B cell (primary cell): ENCODE data around the gene SLC17A4. TPM values are rescaled to one million over a fixed set of nuclear protein-coding genes. Genes with fewer than 3 reads are reported as not detected.

Experiments used
- ATAC-seq: fragments of 200-7000 bp; cut with Tn5 transposase; one replicate; pipeline ENCODE4 v1.10.0; 2021; ENCODE audit warnings: low read depth, mild to moderate bottlenecking, moderate number of reproducible peaks, moderate library complexity
- CTCF ChIA-PET: fragments of 350-600 bp; sonication (Branson Sonifier 250); formaldehyde crosslinking; loops from one replicate; lab custom pipeline; 2021; ENCODE audit warnings: antibody characterized with exemption, inconsistent platforms; lab: Charles Lee
- POLR2A ChIA-PET: fragments of 350-600 bp; sonication (Branson Sonifier 250); formaldehyde crosslinking; loops from one replicate; lab custom pipeline; 2021; ENCODE audit warnings: antibody characterized with exemption; lab: Charles Lee
- DNase-seq: peaks from one replicate; pipeline ENCODE4 v3.0.0; 2013
- H2AFZ ChIP-seq: 2 replicates; pipeline ENCODE4 v1.6.1; 2012; ENCODE audit warnings: mild to moderate bottlenecking, low read depth, low read length; ENCODE audit not compliant: insufficient read depth, poor library complexity, severe bottlenecking
- H3K27ac ChIP-seq, 2 donors: 1 replicate in 1 of 2; 2 replicates in 1 of 2; pipeline ENCODE4 v1.5.1; 2012 to 2013; ENCODE audit warnings: low read length in 2 of 2, mild to moderate bottlenecking in 2 of 2, moderate library complexity in 1 of 2
- H3K27me3 ChIP-seq, 4 experiments: fragments of 200-600 bp in 1 of 4; sonication (generic) in 1 of 4; replicated peaks in 1 of 4; 1 replicate in 2 of 4; 2 replicates in 2 of 4; pipeline versions ENCODE4 v1.6.1 to v1.7.0; 2013 to 2016; ENCODE audit warnings: low read length in 3 of 4, mild to moderate bottlenecking in 2 of 4, mixed read lengths in 1 of 4, moderate library complexity in 1 of 4; ENCODE audit not compliant: insufficient read depth in 4 of 4, control insufficient read depth in 3 of 4; ENCODE audit errors: control extremely low read depth in 1 of 4
- H3K36me3 ChIP-seq, 2 experiments: replicated peaks in 1 of 2; 1 replicate in 1 of 2; 2 replicates in 1 of 2; pipeline versions ENCODE4 v1.6.1 to v1.7.1; 2013; ENCODE audit warnings: low read length in 1 of 2; ENCODE audit not compliant: insufficient read depth in 2 of 2, control insufficient read depth in 1 of 2; ENCODE audit errors: control extremely low read depth in 1 of 2, extremely low read depth in 1 of 2
- H3K4me1 ChIP-seq, 2 donors: fragments of 200-600 bp in 1 of 2; sonication (generic) in 1 of 2; 1 replicate in 1 of 2; 2 replicates in 1 of 2; pipeline versions ENCODE4 v1.5.1 to v1.6.1; 2013 to 2017; ENCODE audit warnings: low read length in 2 of 2; ENCODE audit not compliant: control insufficient read depth in 2 of 2, insufficient read depth in 2 of 2
- H3K4me2 ChIP-seq: replicated peaks from 2 replicates; pipeline ENCODE3; 2012; ENCODE audit warnings: mild to moderate bottlenecking, low read depth, low read length; ENCODE audit not compliant: poor library complexity, severe bottlenecking
- H3K4me3 ChIP-seq, 5 experiments: fragments of 200-600 bp in 1 of 5; sonication (generic) in 1 of 5; 1 replicate in 3 of 5; 2 replicates in 2 of 5; pipeline versions ENCODE4 v1.5.1 to v1.7.0; 2011 to 2016; ENCODE audit warnings: low read length in 4 of 5, mild to moderate bottlenecking in 4 of 5, low read depth in 2 of 5, control low read depth in 1 of 5, moderate library complexity in 1 of 5; ENCODE audit not compliant: insufficient read depth in 1 of 5; ENCODE audit errors: control extremely low read depth in 1 of 5, extremely low read depth in 1 of 5
- H3K79me2 ChIP-seq: fragments of 200-600 bp; sonication (generic); one replicate; pipeline ENCODE4 v1.6.0; 2016; ENCODE audit warnings: low read length; ENCODE audit not compliant: control insufficient read depth, insufficient read depth
- H3K9ac ChIP-seq: fragments of 200-600 bp; sonication (generic); 2 replicates; pipeline ENCODE4 v1.6.1; 2017; ENCODE audit warnings: mild to moderate bottlenecking, low read length, moderate library complexity
- H3K9me3 ChIP-seq, 3 donors: one replicate each; pipeline versions ENCODE4 v1.6.1 to v1.7.1; 2013; ENCODE audit warnings: low read length in 2 of 3; ENCODE audit not compliant: control insufficient read depth in 2 of 3, insufficient read depth in 1 of 3; ENCODE audit errors: control extremely low read depth in 1 of 3
- H4K20me1 ChIP-seq: 2 replicates; pipeline ENCODE4 v1.6.0; 2012; ENCODE audit warnings: mild to moderate bottlenecking, low read length; ENCODE audit not compliant: insufficient read depth, control insufficient read depth, poor library complexity, severe bottlenecking
- H3K27ac Mint-ChIP-seq: one replicate; pipeline ENCODE4 v1.8.0; 2021; ENCODE audit warnings: mixed read lengths
- H3K27me3 Mint-ChIP-seq: one replicate; pipeline ENCODE4 v1.8.0; 2021; ENCODE audit warnings: mixed read lengths
- H3K4me1 Mint-ChIP-seq: one replicate; pipeline ENCODE4 v1.8.0; 2021; ENCODE audit warnings: mixed read lengths
- H3K4me3 Mint-ChIP-seq: one replicate; pipeline ENCODE4 v1.8.0; 2021; ENCODE audit warnings: mixed read lengths
- H3K9me3 Mint-ChIP-seq: one replicate; pipeline ENCODE4 v1.8.0; 2022; ENCODE audit warnings: mixed read lengths; ENCODE audit not compliant: insufficient read depth
- EZH2 ChIP-seq: IDR thresholded peaks from 2 replicates; pipeline ENCODE4 v1.6.1; 2012; ENCODE audit warnings: borderline replicate concordance, low read depth, mild to moderate bottlenecking, moderate library complexity, low read length; ENCODE audit not compliant: insufficient read depth, poor library complexity, severe bottlenecking
- WGBS: methylation state at CpG from one replicate; pipeline ENCODE4 v1.1.5; 2013; ENCODE audit warnings: missing lambda C conversion rate; ENCODE audit not compliant: insufficient coverage; 5-methylcytosine and 5-hydroxymethylcytosine counted together
- intact Hi-C: fragments of 100-400 bp; cut with micrococcal nuclease; formaldehyde crosslinking; loops from one replicate; pipeline ENCODE4 v1.10.0; 2022
- polyA plus RNA-seq: library from polyadenylated mRNA; depleted of rRNA; stranded (reverse); fragments of >200 nt; gene quantifications from 2 replicates; pipeline ENCODE4 v1.2.3, GENCODE V29; 2012
- total RNA-seq, 2 donors: library from RNA; stranded (reverse); fragments of 120-200 nt in 1 of 2; gene quantifications; 1 replicate in 1 of 2; 2 replicates in 1 of 2; pipeline versions ENCODE4 v1.2.3 to v1.2.4, GENCODE V29; 2013 to 2022
- TF ChIP-seq, protein P1 (sequence below): fragments of 200-600 bp; IDR thresholded peaks from one replicate; pipeline ENCODE4 v1.8.0; 2022; ENCODE audit warnings: antibody characterized with exemption, mild to moderate bottlenecking

Gene SLC17A4
- total and polyA plus RNA-seq, 2 donors (not counting 1 experiment from before 2014, with no cell fraction given): not detected

DNA sequence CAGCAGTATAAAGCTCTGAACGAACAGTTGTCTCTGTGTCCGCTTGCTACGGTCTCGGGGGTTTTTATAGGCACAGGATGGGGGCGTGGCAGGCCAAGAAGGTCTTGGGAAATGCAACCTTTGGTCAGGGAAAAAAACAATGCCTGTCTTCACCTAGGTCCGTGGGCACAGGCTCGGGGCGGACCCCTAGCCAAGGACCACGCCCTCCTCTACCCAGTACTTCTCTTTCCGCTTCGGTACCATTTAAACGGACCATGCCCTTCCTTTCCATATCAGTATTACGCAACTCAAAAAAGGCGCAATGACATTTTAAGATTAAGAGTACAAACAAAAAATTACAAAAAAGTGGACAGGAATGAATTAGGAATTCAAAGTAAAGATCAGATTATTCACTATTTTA, 44.3 kb upstream of the SLC17A4 start:
- TF ChIP-seq, protein P1, sequence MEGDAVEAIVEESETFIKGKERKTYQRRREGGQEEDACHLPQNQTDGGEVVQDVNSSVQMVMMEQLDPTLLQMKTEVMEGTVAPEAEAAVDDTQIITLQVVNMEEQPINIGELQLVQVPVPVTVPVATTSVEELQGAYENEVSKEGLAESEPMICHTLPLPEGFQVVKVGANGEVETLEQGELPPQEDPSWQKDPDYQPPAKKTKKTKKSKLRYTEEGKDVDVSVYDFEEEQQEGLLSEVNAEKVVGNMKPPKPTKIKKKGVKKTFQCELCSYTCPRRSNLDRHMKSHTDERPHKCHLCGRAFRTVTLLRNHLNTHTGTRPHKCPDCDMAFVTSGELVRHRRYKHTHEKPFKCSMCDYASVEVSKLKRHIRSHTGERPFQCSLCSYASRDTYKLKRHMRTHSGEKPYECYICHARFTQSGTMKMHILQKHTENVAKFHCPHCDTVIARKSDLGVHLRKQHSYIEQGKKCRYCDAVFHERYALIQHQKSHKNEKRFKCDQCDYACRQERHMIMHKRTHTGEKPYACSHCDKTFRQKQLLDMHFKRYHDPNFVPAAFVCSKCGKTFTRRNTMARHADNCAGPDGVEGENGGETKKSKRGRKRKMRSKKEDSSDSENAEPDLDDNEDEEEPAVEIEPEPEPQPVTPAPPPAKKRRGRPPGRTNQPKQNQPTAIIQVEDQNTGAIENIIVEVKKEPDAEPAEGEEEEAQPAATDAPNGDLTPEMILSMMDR: no peak
- TF ChIP-seq EZH2: no peak
- Histone ChIP-seq H3K4me2 (no peak overlapping the region), H3K4me1 (no peaks in the 10 kb centered on the region), H3K4me3 (no peak overlapping the region), H3K79me2 (no peaks in the 10 kb centered on the region), H2AFZ (no peak overlapping the region), H3K9me3 (peaks cover 0 to 4% (median 0%) of the 10 kb centered on the region in 3 donors), H3K27ac (no peak overlapping the region), H4K20me1 (no peaks in the 10 kb centered on the region), H3K9ac (no peak overlapping the region), H3K36me3 (no peaks in the 10 kb centered on the region), H3K27me3 (peaks cover 0 to 7% (median 0%) of the 10 kb centered on the region in 4 experiments)
- Mint-ChIP-seq H3K4me3 (no peak overlapping the region), H3K4me1 (no peaks in the 10 kb centered on the region), H3K27ac (no peak overlapping the region), H3K27me3 (peaks cover 19% of the 10 kb centered on the region), H3K9me3 (no peaks in the 10 kb centered on the region)
- DNase-seq: no peak
- ChIA-PET CTCF (interaction anchor here (0.6 to 0.7 kb wide), 2 partner anchors 79 to 215 kb away, joined by 3 read pairs; no protein-coding TSS in a partner anchor), POLR2A (no interaction called here)
- WGBS: 86% methylated on average over 9 of the region's 14 CpGs
- intact Hi-C loops: no loop called here
- ATAC-seq: no peak

DNA sequence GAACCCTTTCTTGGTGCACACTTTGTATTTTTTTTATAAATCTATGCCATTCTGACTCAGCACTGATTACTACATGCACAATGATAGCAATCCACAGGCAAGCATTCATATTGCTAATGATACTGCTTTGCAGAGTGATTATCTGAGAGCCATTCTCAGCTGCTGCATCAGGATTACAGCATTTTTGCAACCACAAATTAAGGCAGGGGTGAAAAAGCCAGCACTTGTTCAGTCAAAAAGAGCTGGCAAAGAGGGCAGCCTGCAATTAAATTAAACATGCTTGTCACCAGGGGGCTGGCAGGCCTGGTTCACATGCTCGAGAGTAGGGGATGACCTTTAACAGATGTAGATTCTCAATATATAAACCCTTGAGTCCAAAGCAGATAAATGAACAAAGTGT, 40.7 kb upstream of the SLC17A4 start:
- H3K4me3 ChIP-seq: no peak overlapping the region
- H3K4me2 ChIP-seq: no peak overlapping the region
- no peaks in the 10 kb centered on the region for H4K20me1 ChIP-seq
- Mint-ChIP-seq H3K4me1 (no peaks in the 10 kb centered on the region), H3K27me3 (peaks cover 7% of the 10 kb centered on the region), H3K4me3 (no peak overlapping the region), H3K27ac (no peak overlapping the region), H3K9me3 (no peaks in the 10 kb centered on the region)
- WGBS: no CpG with 5 or more reads among the region's 1 CpG
- TF ChIP-seq EZH2: no peak
- TF ChIP-seq, protein P1: no peak
- H3K27me3 ChIP-seq: no peaks in the 10 kb centered on the region
- H2AFZ ChIP-seq: no peak overlapping the region
- H3K36me3 ChIP-seq: no peaks in the 10 kb centered on the region
- H3K4me1 ChIP-seq: no peaks in the 10 kb centered on the region
- no peaks in the 10 kb centered on the region for H3K79me2 ChIP-seq
- H3K9ac ChIP-seq: no peak overlapping the region
- ChIA-PET POLR2A (no interaction called here), CTCF (interaction anchor here (1.5 to 1.7 kb wide), 2 partner anchors 13 to 290 kb away, joined by 4 to 6 read pairs; no protein-coding TSS in a partner anchor)
- peaks cover 0 to 4% (median 0%) of the 10 kb centered on the region in 3 donors for H3K9me3 ChIP-seq
- ATAC-seq (no peak), DNase-seq (no peak)
- no peak overlapping the region for H3K27ac ChIP-seq
- intact Hi-C loops: no loop called here
